Germinal center (tissue), 1 donor: ENCODE measurements around the gene GNG7.

Experiments
- DNase-seq: peaks from one replicate; pipeline ENCODE4 v3.0.0; 2012; ENCODE audit warnings: mixed read lengths, low spot score

GNG7 gene

GRCh38 chr19:2702170-2703076, at the start of gene GNG7:
TSS of gene GNG7 (minus strand) at chr19:2702694. CDS start at chr19:2520688, 182,006 bp downstream.
- peak; percentile 99 for DNase-seq

GRCh38 chr19:2751438-2751830, 48.9 kb upstream of the GNG7 start:
- DNase-seq = no peak

DNA sequence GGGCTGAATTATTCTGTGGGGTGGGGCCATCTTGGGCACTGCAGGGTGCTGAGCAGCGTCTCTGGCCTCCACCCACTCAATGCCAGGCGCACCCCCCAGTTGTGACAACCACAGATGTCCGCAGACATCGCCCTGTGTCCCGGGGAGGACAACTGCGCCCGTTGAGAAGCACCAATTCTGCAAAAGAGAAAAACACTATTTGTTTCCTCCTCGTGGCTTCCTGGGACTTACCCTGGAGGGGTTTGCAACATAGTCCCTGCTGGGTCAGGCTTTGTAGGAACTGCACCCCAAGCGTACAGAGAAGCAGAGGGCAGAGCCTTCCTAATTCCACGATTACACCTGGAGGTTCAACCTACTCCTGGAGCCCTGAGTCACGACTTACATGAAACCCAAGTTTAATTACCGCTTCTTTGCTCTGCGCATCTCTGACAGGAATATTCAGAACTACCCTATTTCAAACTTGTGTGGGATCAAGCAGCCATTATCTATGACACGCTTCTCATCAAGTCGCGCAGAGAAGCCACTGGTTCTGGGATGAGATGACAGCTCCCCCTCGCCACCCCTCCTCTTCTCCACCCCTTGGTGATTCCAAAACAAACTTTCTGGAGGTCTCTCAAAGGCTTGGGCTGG, 48.4 kb upstream of the GNG7 start:
- no peak for DNase-seq

GRCh38 chr19:2747349-2747748, 44.9 kb upstream of the GNG7 start:
- no peak for DNase-seq

DNA sequence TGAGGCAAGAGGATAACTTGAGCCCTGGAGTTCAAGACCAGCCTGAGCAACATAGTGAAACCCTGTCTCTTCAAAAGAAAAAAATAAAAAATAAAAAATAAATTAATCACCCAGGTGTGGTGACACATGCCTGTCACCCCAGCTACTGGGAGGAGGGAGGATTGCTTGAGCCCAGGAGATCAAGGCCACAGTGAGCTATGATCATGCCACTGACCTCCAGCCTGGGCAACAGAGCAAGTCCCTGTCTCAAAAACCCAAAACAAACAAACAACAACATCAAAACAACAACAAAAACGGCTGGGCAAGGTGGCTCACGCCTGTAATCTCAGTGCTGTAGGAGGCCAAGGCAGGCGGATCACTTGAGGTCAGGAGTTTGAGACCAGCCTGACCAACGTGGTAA, 41.6 kb upstream of the GNG7 start:
- DNase-seq = no peak

DNA sequence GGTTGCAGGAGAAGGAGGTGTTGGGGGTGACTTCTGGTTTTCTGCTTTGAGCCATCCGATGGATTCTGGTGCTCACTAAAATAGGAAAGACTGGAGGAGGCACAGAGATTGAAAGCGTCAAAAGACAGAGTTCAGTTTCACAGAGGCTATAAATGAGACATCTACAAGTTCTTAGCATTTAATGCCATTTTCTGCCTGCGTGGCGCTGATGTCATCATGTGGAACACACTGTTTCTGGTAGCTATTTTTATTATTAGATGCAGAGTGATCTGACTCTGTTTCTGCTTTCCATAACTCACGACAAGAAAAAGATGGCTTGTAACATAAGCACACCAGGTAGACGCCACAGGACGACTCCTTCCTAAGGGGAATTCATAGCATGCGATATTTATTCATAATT, 40.6 kb upstream of the GNG7 start:
- no peak for DNase-seq

DNA sequence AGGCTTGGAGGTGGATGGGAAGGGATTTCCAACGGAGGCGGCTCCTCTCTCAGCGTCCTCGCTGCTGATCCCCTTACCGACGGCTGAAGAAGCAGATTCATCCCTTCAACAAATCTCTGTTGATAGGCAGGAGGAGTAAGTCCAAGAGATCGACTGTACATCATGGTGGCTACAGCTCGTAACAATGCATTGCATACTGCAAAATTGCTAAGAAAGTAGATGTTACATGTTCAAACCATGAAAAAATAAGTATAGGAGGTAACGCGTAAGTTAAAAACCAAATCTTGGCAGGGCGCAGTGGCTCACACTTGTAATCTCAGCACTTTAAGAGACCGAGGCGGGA, 37.8 kb upstream of the GNG7 start:
- DNase-seq = no peak

- peak; percentile 100 for DNase-seq
Measured at GRCh38 chr19:2739602-2740313, 37.3 kb upstream of the GNG7 start, which contains the start of gene SLC39A3. TSS of gene SLC39A3 (minus strand) at chr19:2740017. CDS start at chr19:2737257, 2,760 bp downstream.

- DNase-seq = no peak
Measured at GRCh38 chr19:2736550-2737190, 34.2 kb upstream of the GNG7 start.

DNA sequence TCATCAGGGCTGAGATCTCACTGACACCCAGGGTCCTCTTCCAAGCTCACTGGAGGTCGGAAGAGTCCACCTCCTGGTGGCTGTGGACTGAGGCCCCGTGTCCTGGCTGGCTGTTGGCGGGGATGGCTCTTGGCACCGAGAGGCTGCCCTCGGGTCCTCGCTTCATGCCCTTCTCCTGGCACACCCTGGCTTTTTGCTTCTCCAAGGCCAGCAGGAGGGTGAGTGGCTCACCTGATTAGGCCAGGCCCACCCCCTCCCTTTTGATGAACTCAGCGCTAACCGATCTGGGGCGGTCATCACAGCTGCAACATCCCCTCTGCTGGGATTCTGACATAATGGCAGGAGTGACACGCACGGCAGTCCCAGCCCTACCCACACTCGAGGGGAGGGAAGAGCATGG, 32.9 kb upstream of the GNG7 start:
- DNase-seq = no peak

DNA sequence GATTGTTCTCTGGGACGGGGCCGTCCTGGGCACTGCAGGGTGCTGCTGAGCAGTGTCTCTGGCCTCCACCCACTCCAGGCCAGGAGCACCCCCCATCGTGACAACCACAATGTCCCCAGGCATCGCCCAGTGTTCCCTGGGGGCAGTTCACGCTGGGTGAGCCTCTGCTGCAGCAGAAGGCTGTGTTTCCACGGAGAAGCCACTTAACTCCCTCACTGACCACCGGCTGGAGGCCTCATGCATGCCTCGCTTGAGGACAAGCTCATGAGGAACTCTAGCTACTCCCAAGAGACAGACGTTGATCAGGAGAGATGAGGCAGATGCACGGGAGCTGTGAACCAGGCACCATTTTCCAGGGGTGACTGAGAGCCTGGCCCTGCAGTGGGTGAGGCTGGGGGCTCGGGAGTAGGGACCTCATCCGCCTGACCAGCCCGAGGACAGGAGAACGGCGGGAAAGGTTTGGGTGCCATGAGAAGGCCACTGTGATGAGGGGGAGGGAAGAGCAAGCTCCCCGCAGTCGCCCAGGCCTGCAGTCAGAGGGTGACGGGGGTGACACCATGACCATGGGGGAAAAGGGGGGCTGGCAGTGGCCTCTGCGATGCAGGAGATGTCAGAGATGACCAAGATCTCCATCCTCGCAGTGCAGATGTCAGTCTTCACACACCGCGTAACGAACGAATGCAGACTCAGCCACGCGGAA, 32.2 kb upstream of the GNG7 start:
- DNase-seq = no peak

DNA sequence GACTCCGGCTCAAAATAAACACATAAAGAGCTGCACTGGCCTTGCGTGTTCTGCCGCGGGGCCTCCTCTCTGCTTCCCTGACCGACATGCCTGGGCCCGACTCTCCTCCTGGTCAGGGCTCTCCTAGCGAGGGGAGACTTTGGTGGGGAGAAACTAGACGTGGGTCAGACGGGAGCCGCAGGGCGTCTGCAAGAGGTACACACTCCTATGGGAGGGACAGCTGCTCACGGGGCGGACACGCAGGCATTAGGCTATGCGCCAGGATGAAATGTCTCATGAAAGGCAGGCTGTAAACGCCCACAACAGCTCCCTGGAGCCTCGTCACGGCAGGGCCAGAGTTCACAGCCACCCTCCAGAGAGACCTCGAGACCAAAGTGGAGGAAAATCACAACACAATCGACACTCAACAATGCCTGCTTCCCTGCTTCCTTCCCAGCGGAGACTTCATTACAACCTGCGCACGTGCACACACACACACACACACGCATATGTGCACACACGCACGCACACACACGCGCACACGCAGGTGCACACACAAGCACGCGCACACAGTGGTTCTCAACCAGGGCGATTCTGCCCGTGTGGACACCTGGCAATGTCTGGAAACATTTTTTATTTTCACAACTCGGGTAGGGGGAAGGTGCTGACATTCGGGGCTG, 31.6 kb upstream of the GNG7 start:
- DNase-seq = no peak

DNA sequence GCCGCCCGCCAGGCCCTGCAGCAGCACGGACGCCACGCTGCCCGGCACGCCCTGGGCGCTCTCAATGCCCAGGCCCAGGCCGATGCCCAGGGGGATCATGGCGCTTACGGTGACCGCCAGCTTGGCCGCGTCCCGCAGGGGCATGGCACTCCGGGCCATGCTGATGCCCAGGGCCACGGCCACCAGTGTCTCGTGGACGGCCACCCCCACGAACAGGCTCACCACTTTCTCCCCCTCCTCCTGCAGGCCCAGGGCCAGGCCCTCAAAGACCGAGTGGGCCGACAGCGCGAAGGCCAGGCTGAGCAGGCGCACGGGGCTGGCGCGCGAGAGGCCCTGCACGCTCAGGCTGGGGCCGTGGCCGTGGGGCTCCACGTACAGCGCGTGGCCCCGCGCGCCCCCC, 30.4 kb upstream of the GNG7 start:
- DNase-seq = no peak

- no peak for DNase-seq
Measured at GRCh38 chr19:2732157-2732725, 29.7 kb upstream of the GNG7 start.

DNA sequence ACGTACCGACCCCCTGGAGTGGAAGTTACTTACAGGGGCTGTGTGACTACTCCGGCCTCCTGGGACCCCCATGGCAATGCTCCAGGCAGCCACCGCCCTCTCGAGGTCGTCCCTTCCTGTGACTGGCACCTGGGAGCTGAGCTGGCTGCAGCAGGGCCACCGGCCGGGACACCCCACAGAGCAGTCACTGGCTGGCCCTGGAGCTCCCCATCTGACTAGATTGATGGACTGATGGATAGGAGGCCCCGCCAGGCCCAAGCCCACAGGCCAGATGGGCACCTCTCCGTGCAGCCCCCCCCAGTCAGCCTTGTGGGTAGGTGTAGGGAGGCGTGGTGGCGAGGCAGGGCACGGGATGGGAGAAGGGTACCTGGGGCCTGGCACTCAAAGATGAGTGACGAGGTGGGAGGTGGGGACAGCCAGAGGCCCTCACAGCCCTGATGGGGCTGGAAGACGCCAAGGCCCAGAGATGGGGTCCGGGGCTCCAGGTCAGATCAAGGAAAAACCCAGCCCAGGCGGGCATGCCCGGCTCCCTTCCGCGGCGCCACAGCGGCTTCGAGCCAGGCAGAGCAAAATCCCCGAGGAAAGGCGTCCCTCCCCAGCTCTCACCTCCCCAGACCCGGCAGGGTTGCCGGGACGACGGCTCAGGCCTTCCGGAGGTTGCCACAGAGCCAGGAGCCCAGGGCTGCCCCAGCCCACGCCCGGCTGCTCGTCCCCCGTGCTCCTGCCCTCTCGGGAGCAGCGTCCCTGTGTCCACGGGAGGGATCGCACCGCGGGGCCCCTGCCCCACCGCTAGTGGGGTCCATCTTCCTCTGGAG, 28.9 kb upstream of the GNG7 start:
- no peak for DNase-seq

DNA sequence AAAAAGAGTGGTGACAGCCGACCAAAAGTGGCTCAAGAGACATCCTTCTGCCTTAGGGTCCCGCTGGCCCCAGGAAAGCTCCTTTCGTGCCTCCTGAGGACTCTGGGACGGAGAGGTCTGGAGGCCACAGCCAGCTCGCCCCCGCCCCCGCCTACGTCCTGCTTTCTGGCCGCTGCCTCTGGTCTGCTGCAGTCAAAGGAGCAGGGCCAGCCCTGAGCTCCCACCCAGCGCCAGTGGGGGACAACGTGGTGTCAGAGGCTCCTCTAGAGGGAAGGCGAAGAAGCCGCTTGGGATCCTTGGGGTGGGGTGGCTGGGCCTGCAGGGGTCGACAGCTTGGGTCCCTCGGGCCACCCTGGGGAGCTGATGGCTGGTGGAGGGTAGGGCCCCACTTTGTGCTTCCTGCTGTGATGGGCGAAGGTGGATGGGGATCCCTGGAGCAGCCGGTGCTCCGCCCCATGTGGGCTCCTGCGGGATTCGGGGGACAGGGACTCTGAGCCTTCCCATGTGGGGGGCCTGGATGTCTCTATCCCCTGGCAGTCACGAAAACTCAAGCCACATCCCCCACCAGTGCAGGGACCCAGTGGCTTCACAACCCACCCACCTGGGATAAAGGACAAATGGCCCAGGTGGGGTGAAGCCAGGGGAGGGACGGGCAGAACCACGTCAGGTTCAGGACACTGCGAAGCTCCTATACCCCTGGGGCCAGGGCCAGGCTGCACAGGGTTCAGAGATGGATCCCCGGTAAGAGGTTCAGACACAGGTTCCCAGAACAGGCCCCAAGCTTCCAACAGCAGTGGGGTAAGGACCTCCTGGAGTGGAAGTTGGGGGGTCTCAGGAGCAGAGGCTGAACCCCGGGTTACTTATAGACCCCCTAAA, 27.7 kb upstream of the GNG7 start:
- DNase-seq = no peak

DNA sequence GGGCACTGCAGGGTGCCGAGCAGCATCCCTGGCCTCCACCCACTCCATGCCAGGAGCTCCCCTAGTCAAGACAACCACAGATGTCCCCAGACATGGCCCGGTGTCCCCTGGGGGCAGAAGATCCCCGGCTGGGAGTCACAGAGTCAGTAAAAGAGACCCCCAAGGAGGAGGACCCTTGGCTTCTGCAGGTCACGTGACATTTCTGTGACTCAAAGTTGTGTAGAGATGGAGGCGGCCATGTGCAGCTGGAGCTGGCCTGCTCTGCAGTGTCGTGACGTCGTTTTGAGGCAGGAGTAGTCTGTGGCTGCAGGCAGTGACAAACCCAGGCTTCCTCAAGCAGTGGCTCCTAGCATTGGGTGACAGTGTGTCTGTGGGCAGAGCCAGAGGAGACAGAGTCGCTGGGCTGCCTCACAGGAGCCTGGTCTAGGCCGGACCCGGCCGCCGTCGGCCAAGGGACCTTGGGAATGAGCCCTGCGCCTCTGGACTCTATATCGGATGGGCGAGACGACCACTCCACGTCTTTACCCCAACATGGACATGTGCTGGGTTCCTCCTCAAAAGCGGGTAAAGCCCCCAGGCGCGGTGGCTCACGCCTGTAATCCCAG, 26.4 kb upstream of the GNG7 start:
- no peak for DNase-seq

DNA sequence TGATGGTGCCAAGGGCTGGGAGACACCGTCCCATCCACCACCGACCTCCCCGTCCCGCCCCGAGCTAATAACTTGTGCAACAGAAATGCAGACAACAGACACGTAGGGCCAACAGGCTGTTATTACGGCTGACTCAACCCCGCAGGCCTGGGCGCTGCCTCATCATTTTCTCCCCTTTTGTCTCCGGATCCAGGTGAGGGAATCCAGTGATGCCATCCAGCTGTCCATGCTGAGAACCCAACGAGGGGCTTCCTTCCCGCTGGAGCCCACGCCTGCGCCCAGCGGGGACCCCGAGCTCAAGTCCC, 25.1 kb upstream of the GNG7 start:
- DNase-seq = no peak
